Measurements from ENCODE around the gene RBP3. TPM values are rescaled to one million over a fixed set of nuclear protein-coding genes. Genes with fewer than 3 reads are reported as not detected.

Gene RBP3
- total and polyA plus RNA-seq, 2 donors (not counting 1 experiment from before 2014, with no cell fraction given): not detected

DNA sequence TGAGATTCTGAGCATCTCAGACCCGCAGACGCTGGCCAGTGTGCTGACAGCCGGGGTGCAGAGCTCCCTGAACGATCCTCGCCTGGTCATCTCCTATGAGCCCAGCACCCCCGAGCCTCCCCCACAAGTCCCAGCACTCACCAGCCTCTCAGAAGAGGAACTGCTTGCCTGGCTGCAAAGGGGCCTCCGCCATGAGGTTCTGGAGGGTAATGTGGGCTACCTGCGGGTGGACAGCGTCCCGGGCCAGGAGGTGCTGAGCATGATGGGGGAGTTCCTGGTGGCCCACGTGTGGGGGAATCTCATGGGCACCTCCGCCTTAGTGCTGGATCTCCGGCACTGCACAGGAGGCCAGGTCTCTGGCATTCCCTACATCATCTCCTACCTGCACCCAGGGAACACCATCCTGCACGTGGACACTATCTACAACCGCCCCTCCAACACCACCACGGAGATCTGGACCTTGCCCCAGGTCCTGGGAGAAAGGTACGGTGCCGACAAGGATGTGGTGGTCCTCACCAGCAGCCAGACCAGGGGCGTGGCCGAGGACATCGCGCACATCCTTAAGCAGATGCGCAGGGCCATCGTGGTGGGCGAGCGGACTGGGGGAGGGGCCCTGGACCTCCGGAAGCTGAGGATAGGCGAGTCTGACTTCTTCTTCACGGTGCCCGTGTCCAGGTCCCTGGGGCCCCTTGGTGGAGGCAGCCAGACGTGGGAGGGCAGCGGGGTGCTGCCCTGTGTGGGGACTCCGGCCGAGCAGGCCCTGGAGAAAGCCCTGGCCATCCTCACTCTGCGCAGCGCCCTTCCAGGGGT, 703 bp downstream of the RBP3 start:
- no peaks in the 10 kb centered on the region for H4K20me1 ChIP-seq (ENCODE audit: control insufficient read depth, extremely low read depth, insufficient read depth, low read length)
- no peak overlapping the region for H3K9ac ChIP-seq (ENCODE audit: insufficient read depth, low read length)
- no peak overlapping the region for H3K4me2 ChIP-seq (ENCODE audit: extremely low read depth, insufficient read depth, low read length)
- H3K4me3 ChIP-seq (replicated peaks in 1 of 4; ENCODE audit: control extremely low read depth in 1 of 4, insufficient read depth in 1 of 4, low read depth in 3 of 4, low read length in 4 of 4): no peak overlapping the region
- H3K4me1 ChIP-seq (ENCODE audit: control insufficient read depth, extremely low read depth, insufficient read depth, low read length): no peaks in the 10 kb centered on the region
- H2AFZ ChIP-seq (ENCODE audit: low read length): no peak overlapping the region
- H3K36me3 ChIP-seq (ENCODE audit: control insufficient read depth, insufficient read depth, low read length): no peaks in the 10 kb centered on the region
- no peaks in the 10 kb centered on the region for H3K27me3 ChIP-seq (ENCODE audit: control insufficient read depth, insufficient read depth, low read length)
- no peaks in the 10 kb centered on the region for H3K9me3 ChIP-seq (ENCODE audit: control insufficient read depth, insufficient read depth, low read depth, low read length)
- no peak for DNase-seq (ENCODE audit: low read depth in 2 of 2)
- no peak for TF ChIP-seq EZH2 (IDR thresholded peaks at IDR 0.05; ENCODE audit: low read length, missing control alignments)
- TF ChIP-seq, protein P1, sequence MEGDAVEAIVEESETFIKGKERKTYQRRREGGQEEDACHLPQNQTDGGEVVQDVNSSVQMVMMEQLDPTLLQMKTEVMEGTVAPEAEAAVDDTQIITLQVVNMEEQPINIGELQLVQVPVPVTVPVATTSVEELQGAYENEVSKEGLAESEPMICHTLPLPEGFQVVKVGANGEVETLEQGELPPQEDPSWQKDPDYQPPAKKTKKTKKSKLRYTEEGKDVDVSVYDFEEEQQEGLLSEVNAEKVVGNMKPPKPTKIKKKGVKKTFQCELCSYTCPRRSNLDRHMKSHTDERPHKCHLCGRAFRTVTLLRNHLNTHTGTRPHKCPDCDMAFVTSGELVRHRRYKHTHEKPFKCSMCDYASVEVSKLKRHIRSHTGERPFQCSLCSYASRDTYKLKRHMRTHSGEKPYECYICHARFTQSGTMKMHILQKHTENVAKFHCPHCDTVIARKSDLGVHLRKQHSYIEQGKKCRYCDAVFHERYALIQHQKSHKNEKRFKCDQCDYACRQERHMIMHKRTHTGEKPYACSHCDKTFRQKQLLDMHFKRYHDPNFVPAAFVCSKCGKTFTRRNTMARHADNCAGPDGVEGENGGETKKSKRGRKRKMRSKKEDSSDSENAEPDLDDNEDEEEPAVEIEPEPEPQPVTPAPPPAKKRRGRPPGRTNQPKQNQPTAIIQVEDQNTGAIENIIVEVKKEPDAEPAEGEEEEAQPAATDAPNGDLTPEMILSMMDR (conservative IDR thresholded peaks at IDR 0.05 in 1 of 2, IDR thresholded peaks at IDR 0.05 in 1 of 2; ENCODE audit: low read depth in 1 of 2, low read length in 2 of 2): no peak
- no peaks in the 10 kb centered on the region for H3K79me2 ChIP-seq (ENCODE audit: control insufficient read depth, insufficient read depth, low read length)
- H3K27ac ChIP-seq (ENCODE audit: insufficient read depth, low read length): no peak overlapping the region

DNA sequence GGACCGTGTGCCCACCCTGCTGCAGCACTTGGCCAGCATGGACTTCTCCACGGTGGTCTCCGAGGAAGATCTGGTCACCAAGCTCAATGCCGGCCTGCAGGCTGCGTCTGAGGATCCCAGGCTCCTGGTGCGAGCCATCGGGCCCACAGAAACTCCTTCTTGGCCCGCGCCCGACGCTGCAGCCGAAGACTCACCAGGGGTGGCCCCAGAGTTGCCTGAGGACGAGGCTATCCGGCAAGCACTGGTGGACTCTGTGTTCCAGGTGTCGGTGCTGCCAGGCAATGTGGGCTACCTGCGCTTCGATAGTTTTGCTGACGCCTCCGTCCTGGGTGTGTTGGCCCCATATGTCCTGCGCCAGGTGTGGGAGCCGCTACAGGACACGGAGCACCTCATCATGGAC, 1.4 kb downstream of the RBP3 start:
- no peaks in the 10 kb centered on the region for H4K20me1 ChIP-seq (ENCODE audit: control insufficient read depth, extremely low read depth, insufficient read depth, low read length)
- no peaks in the 10 kb centered on the region for H3K9me3 ChIP-seq (ENCODE audit: control insufficient read depth, insufficient read depth, low read depth, low read length)
- no peak overlapping the region for H2AFZ ChIP-seq (ENCODE audit: low read length)
- H3K27ac ChIP-seq (ENCODE audit: insufficient read depth, low read length): no peak overlapping the region
- no peak for DNase-seq (ENCODE audit: low read depth in 2 of 2)
- H3K4me3 ChIP-seq (replicated peaks in 1 of 4; ENCODE audit: control extremely low read depth in 1 of 4, insufficient read depth in 1 of 4, low read depth in 3 of 4, low read length in 4 of 4): no peak overlapping the region
- H3K36me3 ChIP-seq (ENCODE audit: control insufficient read depth, insufficient read depth, low read length): no peaks in the 10 kb centered on the region
- H3K4me2 ChIP-seq (ENCODE audit: extremely low read depth, insufficient read depth, low read length): no peak overlapping the region
- H3K9ac ChIP-seq (ENCODE audit: insufficient read depth, low read length): no peak overlapping the region
- H3K27me3 ChIP-seq (ENCODE audit: control insufficient read depth, insufficient read depth, low read length): no peaks in the 10 kb centered on the region
- no peaks in the 10 kb centered on the region for H3K4me1 ChIP-seq (ENCODE audit: control insufficient read depth, extremely low read depth, insufficient read depth, low read length)
- no peaks in the 10 kb centered on the region for H3K79me2 ChIP-seq (ENCODE audit: control insufficient read depth, insufficient read depth, low read length)
- TF ChIP-seq, protein P1 (conservative IDR thresholded peaks at IDR 0.05 in 1 of 2, IDR thresholded peaks at IDR 0.05 in 1 of 2; ENCODE audit: low read depth in 1 of 2, low read length in 2 of 2): no peak
- TF ChIP-seq EZH2 (IDR thresholded peaks at IDR 0.05; ENCODE audit: low read length, missing control alignments): no peak

DNA sequence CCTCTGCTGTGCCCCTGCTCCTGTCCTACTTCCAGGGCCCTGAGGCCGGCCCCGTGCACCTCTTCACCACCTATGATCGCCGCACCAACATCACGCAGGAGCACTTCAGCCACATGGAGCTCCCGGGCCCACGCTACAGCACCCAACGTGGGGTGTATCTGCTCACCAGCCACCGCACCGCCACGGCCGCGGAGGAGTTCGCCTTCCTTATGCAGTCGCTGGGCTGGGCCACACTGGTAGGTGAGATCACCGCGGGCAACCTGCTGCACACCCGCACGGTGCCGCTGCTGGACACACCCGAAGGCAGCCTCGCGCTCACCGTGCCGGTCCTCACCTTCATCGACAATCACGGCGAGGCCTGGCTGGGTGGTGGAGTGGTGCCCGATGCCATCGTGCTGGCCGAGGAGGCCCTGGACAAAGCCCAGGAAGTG, 1.8 kb downstream of the RBP3 start:
- no peak for DNase-seq (ENCODE audit: low read depth in 2 of 2)
- TF ChIP-seq, protein P1 (conservative IDR thresholded peaks at IDR 0.05 in 1 of 2, IDR thresholded peaks at IDR 0.05 in 1 of 2; ENCODE audit: low read depth in 1 of 2, low read length in 2 of 2): no peak
- TF ChIP-seq EZH2 (IDR thresholded peaks at IDR 0.05; ENCODE audit: low read length, missing control alignments): no peak
- no peaks in the 10 kb centered on the region for H3K4me1 ChIP-seq (ENCODE audit: control insufficient read depth, extremely low read depth, insufficient read depth, low read length)

More for the DNA sequence above, 1.8 kb downstream of the RBP3 start:
- Histone ChIP-seq H4K20me1 (ENCODE audit: control insufficient read depth, extremely low read depth, insufficient read depth, low read length) (no peaks in the 10 kb centered on the region), H3K36me3 (ENCODE audit: control insufficient read depth, insufficient read depth, low read length) (no peaks in the 10 kb centered on the region), H3K79me2 (ENCODE audit: control insufficient read depth, insufficient read depth, low read length) (no peaks in the 10 kb centered on the region), H3K27ac (ENCODE audit: insufficient read depth, low read length) (no peak overlapping the region), H3K4me3 (replicated peaks in 1 of 4; ENCODE audit: control extremely low read depth in 1 of 4, insufficient read depth in 1 of 4, low read depth in 3 of 4, low read length in 4 of 4) (no peak overlapping the region), H2AFZ (ENCODE audit: low read length) (no peak overlapping the region), H3K9me3 (ENCODE audit: control insufficient read depth, insufficient read depth, low read depth, low read length) (no peaks in the 10 kb centered on the region), H3K9ac (ENCODE audit: insufficient read depth, low read length) (no peak overlapping the region), H3K27me3 (ENCODE audit: control insufficient read depth, insufficient read depth, low read length) (no peaks in the 10 kb centered on the region), H3K4me2 (ENCODE audit: extremely low read depth, insufficient read depth, low read length) (no peak overlapping the region)

Measured in fibroblast of lung (primary cell).